Lung (tissue), 12 donors: ENCODE measurements around the gene FES. TPM values are rescaled to one million over a fixed set of nuclear protein-coding genes. Genes with fewer than 3 reads are reported as not detected.
A peak's percentile ranks its signal among the peaks of the same experiment; 100 is the strongest.

Experiments
- ATAC-seq: fragments of 200-7000 bp; cut with Tn5 transposase; one replicate; pipeline ENCODE4 v1.9.1; 2020; ENCODE audit warnings: moderate number of reproducible peaks; ENCODE audit not compliant: insufficient read depth, low FRiP score
- DNase-seq, 3 donors: peaks; one replicate each; pipeline ENCODE4 v3.0.0-alpha.2; 2013 to 2017
- H3K27ac ChIP-seq, 2 donors: one replicate each; pipeline ENCODE4 v1.5.1; 2013; ENCODE audit warnings: mild to moderate bottlenecking in 2 of 2, moderate library complexity in 2 of 2, control low read depth in 1 of 2, inconsistent platforms in 1 of 2, low read depth in 1 of 2, low read length in 1 of 2
- H3K27me3 ChIP-seq, 3 donors: one replicate each; pipeline ENCODE4 v1.5.1; 2013; ENCODE audit warnings: low read length in 2 of 3; ENCODE audit not compliant: control insufficient read depth in 3 of 3, insufficient read depth in 3 of 3
- H3K36me3 ChIP-seq, 4 donors: one replicate each; pipeline ENCODE4 v1.5.1; 2013; ENCODE audit warnings: low read length in 4 of 4, mild to moderate bottlenecking in 1 of 4, moderate library complexity in 1 of 4; ENCODE audit not compliant: control insufficient read depth in 4 of 4, insufficient read depth in 4 of 4
- H3K4me1 ChIP-seq, 5 donors: one replicate each; pipeline ENCODE4 v1.5.1; 2013; ENCODE audit warnings: low read length in 5 of 5, mild to moderate bottlenecking in 2 of 5, moderate library complexity in 1 of 5; ENCODE audit not compliant: control insufficient read depth in 5 of 5, insufficient read depth in 5 of 5
- H3K4me3 ChIP-seq: one replicate; pipeline ENCODE4 v1.5.1; 2013; ENCODE audit warnings: mild to moderate bottlenecking, control low read depth, moderate library complexity
- H3K9ac ChIP-seq, 2 donors: one replicate each; pipeline ENCODE4 v1.5.1; 2013; ENCODE audit warnings: low read length in 2 of 2, control low read depth in 1 of 2; ENCODE audit not compliant: insufficient read depth in 1 of 2
- H3K9me3 ChIP-seq, 4 donors: one replicate each; pipeline ENCODE4 v1.5.1; 2013; ENCODE audit warnings: low read length in 3 of 4, mild to moderate bottlenecking in 1 of 4, moderate library complexity in 1 of 4; ENCODE audit not compliant: control insufficient read depth in 4 of 4, insufficient read depth in 3 of 4
- CTCF ChIP-seq: IDR thresholded peaks from 2 replicates; pipeline ENCODE4 v1.5.1; 2012; ENCODE audit warnings: mild to moderate bottlenecking; ENCODE audit errors: control extremely low read depth, extremely low read depth
- WGBS, 2 donors: extraction: QIAGEN DNeasy Blood & Tissue Kit; methylation state at CpG; one replicate each; pipeline ENCODE4 v1.1.7; 2013; 5-methylcytosine and 5-hydroxymethylcytosine counted together
- polyA plus RNA-seq, 2 donors: library from polyadenylated mRNA; stranded (reverse); fragments of 200-250 nt; gene quantifications; one replicate each; pipeline ENCODE4 v1.2.1, GENCODE V29; 2013
- total RNA-seq, 2 donors: library from RNA; depleted of rRNA in 1 of 2; stranded (reverse); fragments of >200 nt in 1 of 2; gene quantifications; one replicate each; pipeline ENCODE4 v1.2.1, GENCODE V29; 2014 to 2021
- donor health status: control.
- donor health status: control.
- donor health status: Bipolar disorder and iron deficiency.
- donor health status: healthy.
- donor health status: DM: yes; HTN: yes; CAD: no.

Gene FES
- total and polyA plus RNA-seq, 4 donors = 25.7 to 104 (median 55.5) TPM

GRCh38 chr15:90885432-90886290 lies 1.4 kb downstream of the FES start:
- H3K9me3 ChIP-seq = no peaks in the 10 kb centered on the region
- H3K4me1 ChIP-seq = peaks cover 0 to 34% (median 11%) of the 10 kb centered on the region in 5 donors
- peak overlapping the region; percentile 73 for H3K4me3 ChIP-seq
- TF ChIP-seq CTCF = peak; percentile 99
- H3K27me3 ChIP-seq = no peaks in the 10 kb centered on the region
- peak; percentile 75 for ATAC-seq
- peak overlapping the region; percentile 89 to 90 for H3K27ac ChIP-seq
- peak; percentile 82 to 86 (median 85) for DNase-seq
- H3K36me3 ChIP-seq = peaks cover 7 to 42% (median 11%) of the 10 kb centered on the region in 4 donors
- 17 to 37% methylated on average over 23 of the region's 23 CpGs for WGBS, 2 donors
- peak overlapping the region in 1 of 2 donors; percentile 45 for H3K9ac ChIP-seq

GRCh38 chr15:90886291-90886614 lies 1.9 kb downstream of the FES start:
- peaks cover 5 to 42% (median 11%) of the 10 kb centered on the region in 4 donors for H3K36me3 ChIP-seq
- H3K9ac ChIP-seq = peak overlapping the region in 1 of 2 donors; percentile 45
- no peak for TF ChIP-seq CTCF
- 29 to 51% methylated on average over 5 of the region's 5 CpGs for WGBS, 2 donors
- H3K27ac ChIP-seq = no peak overlapping the region
- H3K27me3 ChIP-seq = no peaks in the 10 kb centered on the region
- H3K4me3 ChIP-seq = no peak overlapping the region
- no peak for DNase-seq
- ATAC-seq = no peak
- H3K4me1 ChIP-seq = peaks cover 0 to 34% (median 11%) of the 10 kb centered on the region in 5 donors
- no peaks in the 10 kb centered on the region for H3K9me3 ChIP-seq

GRCh38 chr15:90887037-90887481 lies 2.8 kb downstream of the FES start:
- WGBS, 2 donors = 89 to 94% methylated on average over 13 of the region's 13 CpGs
- DNase-seq (no peak), ATAC-seq (no peak)
- H3K36me3 ChIP-seq = peaks cover 2 to 42% (median 14%) of the 10 kb centered on the region in 4 donors
- no peak overlapping the region for H3K9ac ChIP-seq
- no peaks in the 10 kb centered on the region for H3K9me3 ChIP-seq
- no peak for TF ChIP-seq CTCF
- no peak overlapping the region for H3K27ac ChIP-seq
- peaks cover 0 to 34% (median 11%) of the 10 kb centered on the region in 5 donors for H3K4me1 ChIP-seq
- no peaks in the 10 kb centered on the region for H3K27me3 ChIP-seq
- H3K4me3 ChIP-seq = no peak overlapping the region
